Astrocyte of the cerebellum (primary cell): ENCODE data around the gene ERAP2.
"Not testable (repeated sequence)": the region's sequence is repeated elsewhere in the genome, so short reads cannot be mapped to it uniquely, and the experiment has no call there.

ENCODE experiments used
- DNase-seq: peaks from one replicate; pipeline ENCODE4 v3.0.0-alpha.2; 2011; ENCODE audit warnings: low read depth
- H3K4me3 ChIP-seq: 2 replicates; pipeline ENCODE4 v1.5.1; 2011; ENCODE audit warnings: mild to moderate bottlenecking, low read depth, low read length, moderate library complexity
- CTCF ChIP-seq: IDR thresholded peaks from 2 replicates; pipeline ENCODE4 v1.5.1; 2012; ENCODE audit warnings: low read length, low read depth, moderate library complexity, mild to moderate bottlenecking; ENCODE audit errors: missing control alignments
- in situ Hi-C: cut with HindIII; loops from 2 replicates; pipeline ENCODE4 v1.10.0; 2017; ENCODE audit warnings: low sequenced_read_pairs

The ERAP2 gene

DNA sequence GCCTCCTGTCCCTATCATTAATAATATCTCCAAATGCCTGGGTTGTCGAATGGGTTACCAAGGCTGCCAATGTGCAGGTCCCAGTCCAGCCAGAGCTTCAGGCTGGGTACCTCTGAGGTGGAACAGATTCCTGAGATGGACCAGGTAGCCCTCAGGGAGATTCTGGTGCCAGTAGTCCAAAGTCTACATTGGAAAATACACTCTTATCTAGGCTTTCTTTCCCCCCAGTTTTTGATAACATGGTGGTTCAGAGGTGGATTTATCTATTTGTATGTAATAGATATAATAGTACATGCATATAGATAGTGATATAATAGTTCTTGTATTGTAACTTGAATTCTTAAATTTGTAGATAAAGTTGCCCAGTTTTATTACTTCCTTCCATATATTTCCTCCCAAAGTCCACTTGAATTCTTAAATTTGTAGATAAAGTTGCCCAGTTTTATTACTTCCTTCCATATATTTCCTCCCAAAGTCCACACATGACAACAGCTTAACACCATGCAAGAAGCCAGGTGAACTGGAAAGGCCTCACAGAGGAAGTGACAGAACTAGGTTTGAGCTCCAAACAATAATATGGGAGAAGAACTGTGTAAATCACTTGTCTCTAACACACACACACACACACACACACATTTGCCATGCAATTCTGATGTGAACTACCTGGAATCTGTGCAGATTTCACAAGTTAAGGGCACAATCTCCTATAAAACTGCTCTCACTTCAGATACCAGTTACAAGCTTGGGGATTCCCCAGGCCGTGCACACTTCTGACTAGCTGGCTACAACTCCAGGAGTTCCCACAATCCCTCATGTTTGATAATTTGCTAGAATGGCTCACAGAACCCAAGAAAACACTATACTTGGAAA is 37.9 kb upstream of the ERAP2 start:
- no peak for DNase-seq
- in situ Hi-C loops, result no loop called here
- H3K4me3 ChIP-seq, result no peak overlapping the region
- TF ChIP-seq CTCF, result no peak

DNA sequence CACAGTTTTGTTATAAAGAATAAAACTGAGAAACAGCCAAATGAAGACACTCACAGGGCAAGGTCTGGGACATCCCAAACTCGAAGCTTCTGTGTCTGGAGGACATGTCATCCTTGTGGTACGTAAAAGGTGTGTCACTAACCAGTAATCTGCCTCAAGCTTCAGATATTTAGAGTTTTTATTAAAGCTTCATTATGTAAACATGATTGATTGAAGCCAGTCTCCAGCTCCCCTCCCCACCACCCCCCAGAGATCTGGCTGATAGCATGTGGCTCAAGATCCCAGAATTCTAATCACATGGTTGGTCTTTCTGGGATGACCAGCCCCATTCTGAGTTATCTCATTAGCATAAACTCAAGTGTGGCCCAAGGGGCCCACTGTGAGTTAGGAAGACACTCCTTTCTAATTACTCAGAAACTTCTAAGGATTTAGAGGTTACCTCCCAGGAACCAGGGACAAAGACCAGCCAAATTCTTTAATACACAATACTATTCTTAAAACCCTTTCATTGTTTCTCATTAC is 37.2 kb upstream of the ERAP2 start:
- TF ChIP-seq CTCF, result no peak

GRCh38 chr5:96841931-96842330 is 34.4 kb upstream of the ERAP2 start:
- in situ Hi-C loops, DNase-seq, H3K4me3 ChIP-seq: not testable (repeated sequence)

More for the DNA sequence above, 37.2 kb upstream of the ERAP2 start:
- no peak for DNase-seq
- no peak overlapping the region for H3K4me3 ChIP-seq
- in situ Hi-C loops, result no loop called here

- no peak for DNase-seq
- in situ Hi-C loops, result no loop called here
- TF ChIP-seq CTCF, result no peak
- H3K4me3 ChIP-seq, result no peak overlapping the region
Observed at GRCh38 chr5:96843140-96843539, 33.2 kb upstream of the ERAP2 start.

- TF ChIP-seq CTCF, result no peak
- in situ Hi-C loops, result no loop called here
- no peak overlapping the region for H3K4me3 ChIP-seq
- DNase-seq, result peak; percentile 70
Observed at GRCh38 chr5:96844481-96844990, 31.8 kb upstream of the ERAP2 start.

GRCh38 chr5:96851312-96852062 is 24.8 kb upstream of the ERAP2 start:
- TF ChIP-seq CTCF, result no peak
- no peak for DNase-seq
- H3K4me3 ChIP-seq, result no peak overlapping the region
- in situ Hi-C loops, result no loop called here
